ENCODE data around the gene ADGRD2.

ADGRD2 gene

DNA sequence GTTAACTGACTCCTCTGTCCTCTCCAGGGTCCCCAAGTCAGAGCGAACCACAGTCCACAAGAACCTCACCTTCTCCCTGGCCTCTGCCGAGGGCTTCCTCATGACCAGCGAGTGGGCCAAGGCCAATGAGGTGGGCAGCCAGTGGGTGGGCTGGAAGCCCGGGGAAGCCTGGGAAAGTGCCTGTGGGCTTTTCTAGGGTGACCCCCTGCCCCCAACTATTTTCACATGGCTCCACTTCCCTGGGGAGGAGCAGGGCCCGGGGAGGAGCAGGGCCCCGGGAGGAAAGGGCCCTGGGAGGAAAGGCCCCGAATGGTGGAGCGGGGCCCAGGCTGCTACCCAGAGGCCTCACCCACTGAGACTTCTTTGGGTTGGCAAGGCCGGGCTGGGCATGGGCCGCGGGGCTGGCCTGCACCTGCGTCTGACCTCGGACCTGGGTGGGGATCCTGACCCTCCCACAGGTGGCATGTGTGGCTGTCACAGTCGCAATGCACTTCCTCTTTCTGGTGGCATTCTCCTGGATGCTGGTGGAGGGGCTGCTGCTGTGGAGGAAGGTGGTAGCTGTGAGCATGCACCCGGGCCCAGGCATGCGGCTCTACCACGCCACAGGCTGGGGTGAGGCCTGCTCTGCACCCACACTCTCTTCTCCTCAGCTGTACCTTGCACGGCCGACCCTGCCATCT is 17.9 kb downstream of the ADGRD2 start:
- TF ChIP-seq, protein P1, sequence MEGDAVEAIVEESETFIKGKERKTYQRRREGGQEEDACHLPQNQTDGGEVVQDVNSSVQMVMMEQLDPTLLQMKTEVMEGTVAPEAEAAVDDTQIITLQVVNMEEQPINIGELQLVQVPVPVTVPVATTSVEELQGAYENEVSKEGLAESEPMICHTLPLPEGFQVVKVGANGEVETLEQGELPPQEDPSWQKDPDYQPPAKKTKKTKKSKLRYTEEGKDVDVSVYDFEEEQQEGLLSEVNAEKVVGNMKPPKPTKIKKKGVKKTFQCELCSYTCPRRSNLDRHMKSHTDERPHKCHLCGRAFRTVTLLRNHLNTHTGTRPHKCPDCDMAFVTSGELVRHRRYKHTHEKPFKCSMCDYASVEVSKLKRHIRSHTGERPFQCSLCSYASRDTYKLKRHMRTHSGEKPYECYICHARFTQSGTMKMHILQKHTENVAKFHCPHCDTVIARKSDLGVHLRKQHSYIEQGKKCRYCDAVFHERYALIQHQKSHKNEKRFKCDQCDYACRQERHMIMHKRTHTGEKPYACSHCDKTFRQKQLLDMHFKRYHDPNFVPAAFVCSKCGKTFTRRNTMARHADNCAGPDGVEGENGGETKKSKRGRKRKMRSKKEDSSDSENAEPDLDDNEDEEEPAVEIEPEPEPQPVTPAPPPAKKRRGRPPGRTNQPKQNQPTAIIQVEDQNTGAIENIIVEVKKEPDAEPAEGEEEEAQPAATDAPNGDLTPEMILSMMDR (conservative IDR thresholded peaks at IDR 0.05; ENCODE audit: low read depth) = no peak
- H3K27ac ChIP-seq = no peak overlapping the region
- ChIA-PET POLR2A (ENCODE audit: low non-redundant PET) (no interaction called here), CTCF (no interaction called here)
- DNase-seq (ENCODE audit: low spot score) = no peak

DNA sequence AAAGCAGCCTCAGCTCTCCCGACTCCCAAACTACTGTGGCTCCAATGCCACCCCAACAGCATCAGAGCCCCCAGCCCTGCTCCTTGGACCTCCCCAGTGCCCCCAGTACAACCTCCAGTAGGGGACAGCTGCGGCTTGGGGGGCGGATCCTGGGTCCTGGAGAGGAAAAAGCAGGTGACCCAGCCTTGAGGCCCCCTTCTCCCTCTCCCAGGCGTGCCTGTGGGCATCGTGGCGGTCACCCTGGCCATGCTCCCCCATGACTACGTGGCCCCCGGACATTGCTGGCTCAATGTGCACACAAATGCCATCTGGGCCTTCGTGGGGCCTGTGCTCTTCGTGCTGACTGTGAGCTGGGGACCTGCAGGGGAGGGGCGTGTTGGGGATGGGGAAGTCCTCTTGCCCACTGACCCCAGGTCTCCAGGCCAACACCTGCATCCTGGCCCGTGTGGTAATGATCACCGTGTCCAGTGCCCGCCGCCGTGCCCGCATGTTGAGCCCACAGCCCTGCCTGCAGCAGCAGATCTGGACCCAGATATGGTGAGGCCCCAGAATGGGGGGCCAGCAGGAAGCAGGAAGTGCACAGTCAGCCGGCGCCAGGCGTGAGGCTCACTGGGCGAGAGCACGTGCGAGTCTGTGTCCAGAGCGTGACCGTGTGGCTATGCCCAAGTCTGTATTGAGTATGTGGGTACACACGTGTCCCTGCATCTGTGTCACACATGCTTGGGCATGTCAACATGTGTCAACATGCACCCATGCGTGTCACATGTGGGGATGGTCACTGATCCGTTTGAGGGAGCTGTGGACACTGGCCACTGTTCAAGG is 19.0 kb downstream of the ADGRD2 start:
- POLR2A ChIA-PET (ENCODE audit: low non-redundant PET) = no interaction called here

DNA sequence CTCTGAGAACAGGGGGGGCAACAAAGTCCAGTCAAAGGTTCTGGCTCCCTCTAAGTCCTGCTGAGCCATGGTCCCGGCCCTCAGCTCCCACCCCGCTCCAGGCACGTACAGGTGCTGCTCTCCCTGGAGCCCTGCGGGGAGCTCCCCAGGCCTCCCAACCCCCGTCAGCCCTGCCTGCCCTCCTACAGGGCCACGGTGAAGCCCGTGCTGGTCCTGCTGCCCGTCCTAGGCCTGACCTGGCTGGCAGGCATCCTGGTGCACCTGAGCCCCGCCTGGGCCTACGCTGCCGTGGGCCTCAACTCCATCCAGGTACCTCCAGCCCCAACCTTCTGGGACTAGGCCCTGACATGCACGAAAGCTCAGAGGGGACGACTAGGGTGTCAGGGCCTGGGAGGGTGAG is 20.1 kb downstream of the ADGRD2 start:
- H3K27ac ChIP-seq = no peak overlapping the region
- ChIA-PET CTCF (no interaction called here), POLR2A (ENCODE audit: low non-redundant PET) (no interaction called here)
- TF ChIP-seq, protein P1 (conservative IDR thresholded peaks at IDR 0.05; ENCODE audit: low read depth) = no peak
- DNase-seq (ENCODE audit: low spot score) = no peak

More for the DNA sequence above, 19.0 kb downstream of the ADGRD2 start:
- CTCF ChIA-PET = interaction anchor here (0.7 kb wide), 1 partner anchor 14 kb away, joined by 4 read pairs; no protein-coding TSS in a partner anchor
- DNase-seq (ENCODE audit: low spot score) = no peak
- TF ChIP-seq, protein P1 (conservative IDR thresholded peaks at IDR 0.05; ENCODE audit: low read depth) = no peak
- no peak overlapping the region for H3K27ac ChIP-seq

DNA sequence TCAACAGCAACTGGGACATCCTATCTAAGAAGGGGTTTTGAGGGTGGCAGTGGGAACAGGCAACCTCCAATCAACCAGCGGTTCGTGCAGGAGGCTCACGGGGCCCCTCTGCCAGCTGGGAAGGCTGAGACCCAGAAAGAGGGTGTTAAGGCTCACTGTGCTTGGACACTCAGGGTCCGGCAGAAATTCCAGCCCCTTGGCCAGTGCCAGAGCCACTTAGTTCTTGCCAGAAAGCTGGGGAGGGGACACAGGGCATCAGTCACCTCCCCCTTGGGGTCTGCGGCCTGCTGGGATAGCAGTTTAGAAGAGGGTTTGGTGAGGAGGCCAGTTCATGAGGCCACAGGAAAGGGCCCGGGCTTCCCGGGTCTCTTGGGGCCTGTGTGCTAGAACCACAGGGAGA is 20.5 kb downstream of the ADGRD2 start:
- CTCF ChIA-PET = no interaction called here
- no peak overlapping the region for H3K27ac ChIP-seq
- POLR2A ChIA-PET (ENCODE audit: low non-redundant PET) = no interaction called here
- TF ChIP-seq, protein P1 (conservative IDR thresholded peaks at IDR 0.05; ENCODE audit: low read depth) = no peak
- no peak for DNase-seq (ENCODE audit: low spot score)

DNA sequence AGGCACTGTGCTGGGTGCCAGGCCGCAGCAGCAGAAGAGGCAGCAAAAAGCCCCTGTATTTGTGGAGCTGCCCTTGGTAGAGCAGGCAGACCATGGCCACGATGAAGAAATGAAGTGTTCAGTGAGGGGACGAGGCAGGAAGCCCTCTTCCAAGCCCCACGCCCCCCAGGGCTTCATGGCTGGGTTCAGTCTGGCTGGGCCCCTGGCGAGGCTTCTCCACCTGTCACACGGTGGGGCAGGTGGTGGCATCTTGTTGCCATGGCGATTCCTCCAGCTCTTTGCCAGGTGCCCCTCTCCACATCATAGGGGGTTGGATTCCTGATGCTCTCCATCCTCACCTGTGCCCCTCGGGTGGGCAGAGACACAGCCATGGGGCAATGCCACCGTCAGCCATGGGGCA is 21.5 kb downstream of the ADGRD2 start:
- ChIA-PET CTCF (interaction anchor here (0.6 kb wide), 1 partner anchor 771 kb away, joined by 5 read pairs; no protein-coding TSS in a partner anchor), POLR2A (ENCODE audit: low non-redundant PET) (no interaction called here)
- TF ChIP-seq, protein P1 (conservative IDR thresholded peaks at IDR 0.05; ENCODE audit: low read depth) = no peak
- no peak overlapping the region for H3K27ac ChIP-seq
- DNase-seq (ENCODE audit: low spot score) = no peak

DNA sequence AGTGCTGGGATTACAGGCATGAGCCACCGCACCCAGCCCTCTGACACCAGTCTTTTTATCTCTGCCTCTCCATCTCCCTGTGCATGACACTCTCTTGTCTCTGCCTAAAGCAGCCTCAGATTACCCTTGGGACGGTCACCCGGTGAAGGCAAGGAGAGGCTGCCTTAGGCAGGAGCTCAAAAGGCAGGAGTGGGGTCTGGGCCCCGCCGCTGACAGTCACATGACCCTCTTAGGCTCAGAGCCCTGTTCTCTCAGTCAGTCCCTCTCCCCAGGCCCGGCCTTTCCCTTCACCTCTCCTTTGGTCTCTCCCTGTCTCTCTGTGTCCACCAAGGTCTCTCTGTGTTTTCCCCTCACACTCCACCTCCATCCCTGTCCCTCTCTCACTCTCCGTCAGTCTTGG is 22.5 kb downstream of the ADGRD2 start:
- no peak overlapping the region for H3K27ac ChIP-seq
- POLR2A ChIA-PET (ENCODE audit: low non-redundant PET) = no interaction called here
- TF ChIP-seq, protein P1 (conservative IDR thresholded peaks at IDR 0.05; ENCODE audit: low read depth) = no peak
- DNase-seq (ENCODE audit: low spot score) = no peak
- CTCF ChIA-PET = no interaction called here

All from RWPE1 (cell line).